Testis (tissue), 3 donors: ENCODE measurements around the gene ABI3. TPM values are rescaled to one million over a fixed set of nuclear protein-coding genes. Genes with fewer than 3 reads are reported as not detected.
"Not testable (repeated sequence)": the region's sequence is repeated elsewhere in the genome, so short reads cannot be mapped to it uniquely, and the experiment has no call there.

Experiments used
- DNase-seq: peaks from one replicate; pipeline ENCODE4 v3.0.0-alpha.2; 2019
- H3K27ac ChIP-seq, 2 donors: fragments of 200-600 bp; sonication (generic); one replicate each; pipeline ENCODE4 v1.5.1; 2019
- H3K27me3 ChIP-seq: fragments of 200-600 bp; sonication (generic); one replicate; pipeline ENCODE4 v1.5.1; 2019
- H3K36me3 ChIP-seq: fragments of 200-600 bp; sonication (generic); one replicate; pipeline ENCODE4 v1.5.1; 2017; ENCODE audit warnings: low read depth; ENCODE audit errors: missing control alignments
- H3K4me1 ChIP-seq: fragments of 200-600 bp; sonication (generic); one replicate; pipeline ENCODE4 v1.5.1; 2019
- H3K4me3 ChIP-seq, 2 donors: fragments of 200-600 bp; sonication (generic); one replicate each; pipeline ENCODE4 v1.5.1; 2017 to 2019
- H3K9me3 ChIP-seq: fragments of 200-600 bp; sonication (generic); one replicate; pipeline ENCODE4 v1.5.1; 2017
- POLR2A ChIP-seq: fragments of 450-650 bp; IDR thresholded peaks from one replicate; pipeline ENCODE4 v1.6.1; 2017; ENCODE audit warnings: antibody characterized with exemption, mild to moderate bottlenecking, moderate library complexity
- WGBS, 2 donors: methylation state at CpG; one replicate each; pipeline ENCODE4 v1.1.5; 2018; 5-methylcytosine and 5-hydroxymethylcytosine counted together
- intact Hi-C: fragments of 100-400 bp; cut with DNase I; formaldehyde crosslinking; loops from one replicate; pipeline ENCODE4 v1.15.1; 2023; ENCODE audit warnings: low total_unique reads
- polyA plus RNA-seq: library from polyadenylated mRNA; stranded (reverse); fragments of 350-450 nt; fragmentation: Illumina TruSeq; extraction: RNeasy Lipid Tissue Mini Kit (QIAGEN cat#74804); gene quantifications from one replicate; pipeline ENCODE4 v1.2.3, GENCODE V29; 2014; ENCODE audit warnings: low read depth, low replicate concordance; ENCODE audit not compliant: insufficient read depth
- total RNA-seq, 2 donors: library from RNA; depleted of rRNA; stranded (reverse); fragments of >200 nt; gene quantifications; one replicate each; pipeline ENCODE4 v1.2.3, GENCODE V29; 2016
- TF ChIP-seq, protein P1 (sequence below), 3 experiments: fragments of 450-650 bp in 2 of 3; fragments of 200-600 bp in 1 of 3; sonication (generic) in 1 of 3; IDR thresholded peaks; one replicate each; pipeline ENCODE4 v1.5.1; 2016 to 2019; ENCODE audit warnings: antibody characterized with exemption in 3 of 3, mild to moderate bottlenecking in 2 of 3, moderate library complexity in 1 of 3

Gene ABI3
- total and polyA plus RNA-seq, 3 donors from 2014 or later = 0.87 to 3.9 (median 2.2) TPM

DNA sequence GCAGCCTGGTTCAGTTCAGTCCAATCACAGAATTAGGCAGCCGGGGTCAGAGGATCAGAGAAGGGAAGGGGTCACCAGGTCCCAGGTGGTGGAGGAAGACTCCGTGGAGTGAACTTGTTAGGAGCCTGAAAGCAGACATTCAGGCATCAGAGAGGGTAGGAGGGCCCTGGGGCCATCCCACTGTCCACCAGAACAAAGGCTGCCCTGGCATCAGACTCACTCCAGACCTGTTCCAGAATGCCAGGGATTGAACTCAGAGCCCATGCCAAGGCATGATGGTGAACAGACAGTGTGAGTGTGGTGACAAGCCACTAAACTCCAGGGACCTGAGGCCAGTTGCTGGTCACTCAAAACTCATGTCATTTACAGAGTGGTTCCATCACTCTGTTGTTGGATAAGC lies 40.3 kb upstream of the ABI3 start:
- intact Hi-C loops = no loop called here
- no peak overlapping the region for H3K4me3 ChIP-seq
- WGBS, 2 donors = 88 to 92% methylated on average over 2 of the region's 2 CpGs

DNA sequence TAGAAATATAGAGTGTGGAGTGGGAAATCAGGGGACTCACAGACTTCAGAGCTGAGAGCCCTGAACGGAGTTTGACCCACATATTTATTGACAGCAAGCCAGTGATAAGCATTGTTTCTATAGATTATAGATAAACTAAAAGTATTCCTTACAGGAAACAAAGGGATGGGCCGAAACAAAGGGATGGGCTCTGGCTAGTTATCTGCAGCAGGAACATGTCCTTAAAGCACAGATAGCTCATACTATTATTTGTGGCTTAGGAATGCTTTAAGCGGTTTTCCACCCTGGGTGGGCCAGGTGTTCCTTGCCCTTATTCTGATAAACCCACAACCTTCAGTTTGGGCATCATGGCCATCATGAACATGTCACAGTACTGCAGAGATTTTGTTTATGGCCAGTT lies 39.8 kb upstream of the ABI3 start:
- H3K36me3 ChIP-seq, H3K27ac ChIP-seq, H3K4me1 ChIP-seq, H3K4me3 ChIP-seq, H3K27me3 ChIP-seq, intact Hi-C loops, H3K9me3 ChIP-seq, DNase-seq: not testable (repeated sequence)
- 74 to 80% methylated on average over 3 of the region's 3 CpGs for WGBS, 2 donors

More for the DNA sequence above, 40.3 kb upstream of the ABI3 start:
- Histone ChIP-seq H3K9me3 (no peaks in the 10 kb centered on the region), H3K4me1 (no peaks in the 10 kb centered on the region), H3K27ac (no peak overlapping the region), H3K27me3 (no peaks in the 10 kb centered on the region), H3K36me3 (no peaks in the 10 kb centered on the region)
- DNase-seq = no peak
- TF ChIP-seq, protein P1, sequence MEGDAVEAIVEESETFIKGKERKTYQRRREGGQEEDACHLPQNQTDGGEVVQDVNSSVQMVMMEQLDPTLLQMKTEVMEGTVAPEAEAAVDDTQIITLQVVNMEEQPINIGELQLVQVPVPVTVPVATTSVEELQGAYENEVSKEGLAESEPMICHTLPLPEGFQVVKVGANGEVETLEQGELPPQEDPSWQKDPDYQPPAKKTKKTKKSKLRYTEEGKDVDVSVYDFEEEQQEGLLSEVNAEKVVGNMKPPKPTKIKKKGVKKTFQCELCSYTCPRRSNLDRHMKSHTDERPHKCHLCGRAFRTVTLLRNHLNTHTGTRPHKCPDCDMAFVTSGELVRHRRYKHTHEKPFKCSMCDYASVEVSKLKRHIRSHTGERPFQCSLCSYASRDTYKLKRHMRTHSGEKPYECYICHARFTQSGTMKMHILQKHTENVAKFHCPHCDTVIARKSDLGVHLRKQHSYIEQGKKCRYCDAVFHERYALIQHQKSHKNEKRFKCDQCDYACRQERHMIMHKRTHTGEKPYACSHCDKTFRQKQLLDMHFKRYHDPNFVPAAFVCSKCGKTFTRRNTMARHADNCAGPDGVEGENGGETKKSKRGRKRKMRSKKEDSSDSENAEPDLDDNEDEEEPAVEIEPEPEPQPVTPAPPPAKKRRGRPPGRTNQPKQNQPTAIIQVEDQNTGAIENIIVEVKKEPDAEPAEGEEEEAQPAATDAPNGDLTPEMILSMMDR (IDR thresholded peaks at IDR 0.05) = no peak
- no peak for TF ChIP-seq POLR2A

DNA sequence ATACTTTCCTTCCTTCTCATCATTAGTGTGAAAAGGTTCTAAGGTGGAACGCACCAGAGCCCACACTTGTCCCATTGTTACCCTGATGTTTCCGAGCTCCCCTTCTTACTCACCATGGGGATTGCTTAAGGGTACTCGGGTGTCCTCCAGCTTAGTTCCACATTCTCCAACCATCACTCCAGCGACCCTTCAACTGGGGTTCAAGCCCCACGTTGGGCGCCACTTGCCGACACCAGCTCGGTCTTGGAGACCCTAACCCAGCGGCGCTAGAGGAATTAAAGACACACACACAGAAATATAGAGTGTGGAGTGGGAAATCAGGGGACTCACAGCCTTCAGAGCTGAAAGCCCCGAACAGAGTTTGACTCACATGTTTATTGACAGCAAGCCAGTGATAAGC lies 34.5 kb upstream of the ABI3 start:
- H3K4me3 ChIP-seq, H3K27me3 ChIP-seq, H3K36me3 ChIP-seq, H3K27ac ChIP-seq, H3K9me3 ChIP-seq, DNase-seq, intact Hi-C loops, H3K4me1 ChIP-seq: not testable (repeated sequence)
- 86 to 94% methylated on average over 11 of the region's 11 CpGs for WGBS, 2 donors

DNA sequence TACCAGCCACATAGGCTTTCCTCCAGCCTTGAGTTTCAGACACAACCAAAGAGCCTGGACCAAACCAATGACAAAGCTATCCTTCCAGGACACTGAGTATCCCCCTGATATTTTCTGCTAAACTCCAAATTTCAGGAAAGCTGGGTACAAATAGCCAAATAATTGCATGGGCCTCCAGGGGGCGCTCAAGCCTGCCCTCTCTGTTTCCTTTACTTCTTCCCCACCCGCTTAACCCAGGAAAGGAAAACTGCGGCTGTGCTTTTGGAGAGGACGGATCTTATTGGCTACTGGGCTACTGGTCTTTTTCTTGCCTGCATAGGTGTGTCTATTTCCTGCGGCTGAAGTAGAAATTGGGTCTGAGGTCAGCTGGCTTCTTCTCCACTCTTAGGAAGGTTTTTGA lies 30.2 kb upstream of the ABI3 start:
- Histone ChIP-seq H3K9me3 (no peaks in the 10 kb centered on the region), H3K4me1 (no peaks in the 10 kb centered on the region), H3K36me3 (no peaks in the 10 kb centered on the region), H3K27me3 (no peaks in the 10 kb centered on the region), H3K4me3 (no peak overlapping the region), H3K27ac (no peak overlapping the region)
- DNase-seq = peak; percentile 81
- TF ChIP-seq POLR2A = no peak
- TF ChIP-seq, protein P1 (IDR thresholded peaks at IDR 0.05) = peak; percentile 47 to 79 (median 64)
- intact Hi-C loops = no loop called here
- WGBS, 2 donors = 10% methylated on average over 5 of the region's 5 CpGs

DNA sequence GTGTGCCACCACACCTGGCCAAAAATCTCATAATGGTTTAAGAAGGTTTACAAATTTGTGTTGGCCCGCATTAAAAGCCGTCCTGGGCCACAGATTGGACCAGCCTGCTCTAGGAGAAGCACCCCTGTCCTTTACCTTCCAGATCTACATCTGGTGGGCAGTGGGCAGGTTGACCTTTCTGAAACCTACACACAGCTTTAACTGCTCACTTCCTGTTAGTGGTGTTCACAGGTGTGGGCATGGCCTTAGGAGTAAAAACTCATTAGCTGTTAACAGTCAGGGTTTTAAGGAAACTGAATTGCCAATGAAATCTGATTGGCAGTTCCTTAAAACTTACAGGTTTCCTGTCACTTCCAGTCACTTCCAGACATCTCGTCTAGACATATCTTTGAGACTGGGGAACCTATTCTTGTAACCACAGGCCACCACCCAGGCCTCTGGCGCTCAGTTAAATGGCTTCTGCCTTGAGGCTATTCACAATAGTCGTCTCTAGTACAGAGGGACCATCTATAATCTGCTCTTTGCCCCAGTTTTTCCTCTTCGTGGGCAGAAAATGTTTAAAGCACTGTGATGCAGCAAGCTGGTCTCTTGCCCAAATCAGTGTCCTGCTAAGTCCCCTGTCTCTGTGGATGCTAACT lies 29.4 kb upstream of the ABI3 start:
- TF ChIP-seq, protein P1 (IDR thresholded peaks at IDR 0.05) = no peak
- no peak for TF ChIP-seq POLR2A
- no peaks in the 10 kb centered on the region for H3K27me3 ChIP-seq
- no peaks in the 10 kb centered on the region for H3K4me1 ChIP-seq
- H3K4me3 ChIP-seq = no peak overlapping the region
- 81 to 83% methylated on average over 6 of the region's 6 CpGs for WGBS, 2 donors
- no peak overlapping the region for H3K27ac ChIP-seq
- intact Hi-C loops = no loop called here
- no peak for DNase-seq
- H3K9me3 ChIP-seq = no peaks in the 10 kb centered on the region
- H3K36me3 ChIP-seq = no peaks in the 10 kb centered on the region

DNA sequence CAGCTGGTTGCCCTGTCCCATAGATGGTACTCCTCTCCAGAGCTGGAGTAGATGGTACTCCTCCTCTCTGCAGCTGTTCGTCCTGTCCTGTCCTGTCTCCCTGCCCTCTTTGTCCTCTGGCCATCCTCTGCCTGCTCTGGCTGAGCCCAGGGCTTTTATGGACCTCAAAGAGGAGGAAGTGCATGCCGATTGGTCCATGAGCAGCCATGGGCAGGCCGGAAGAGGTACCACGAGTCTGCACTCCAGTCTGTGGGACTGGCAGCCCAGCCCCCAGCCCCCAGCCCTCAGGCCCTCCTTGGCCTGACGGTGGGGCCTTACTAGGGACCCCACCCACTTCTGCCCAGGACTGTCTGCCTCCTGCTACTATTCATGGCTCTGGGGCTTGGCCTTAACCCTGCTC lies 27.2 kb upstream of the ABI3 start:
- no peak for DNase-seq
- TF ChIP-seq, protein P1 (IDR thresholded peaks at IDR 0.05) = no peak
- TF ChIP-seq POLR2A = no peak
- H3K4me1 ChIP-seq = no peaks in the 10 kb centered on the region
- 89 to 95% methylated on average over 3 to 4 of the region's 5 CpGs for WGBS, 2 donors
- no peaks in the 10 kb centered on the region for H3K36me3 ChIP-seq
- no peak overlapping the region for H3K4me3 ChIP-seq
- intact Hi-C loops = no loop called here
- H3K27me3 ChIP-seq = no peaks in the 10 kb centered on the region
- no peaks in the 10 kb centered on the region for H3K9me3 ChIP-seq
- H3K27ac ChIP-seq = no peak overlapping the region
